ENCODE data around the gene INPP5A. TPM values are rescaled to one million over a fixed set of nuclear protein-coding genes. Genes with fewer than 3 reads are reported as not detected.

INPP5A gene
- total and polyA plus RNA-seq, 2 of the 13 experiments (the other 11 are each of a cell fraction or from before 2014, with no cell fraction given): 17.5 to 37.9 TPM

GRCh38 chr10:132707776-132708171 lies 170.2 kb downstream of the INPP5A start (continued):
- no peak for TF ChIP-seq MLXIP (CRISPR knock-in tag; IDR thresholded peaks at IDR 0.05; ENCODE audit: borderline replicate concordance)
- no peak for TF ChIP-seq ZNF670 (CRISPR knock-in tag; IDR thresholded peaks at IDR 0.05; ENCODE audit: borderline replicate concordance)
- no peak for TF ChIP-seq SIX1 (CRISPR knock-in tag; IDR thresholded peaks at IDR 0.05; ENCODE audit: borderline replicate concordance)
- TF ChIP-seq HOXA9 (CRISPR knock-in tag; IDR thresholded peaks at IDR 0.05; ENCODE audit: borderline replicate concordance): no peak
- no peak for TF ChIP-seq TCF12 (IDR thresholded peaks at IDR 0.05)
- TF ChIP-seq TCF12 (CRISPR knock-in tag; IDR thresholded peaks at IDR 0.05): no peak

GRCh38 chr10:132708441-132708840 lies 170.9 kb downstream of the INPP5A start:
- no TSS peak for BruUV-seq (replicated peaks)
- ChIA-PET CTCF (ENCODE audit: low intra/inter-chr PET ratio, low total read pairs) (no interaction called here), POLR2A (no interaction called here)
- no peak for FAIRE-seq
- no peak overlapping the region for H3K9ac ChIP-seq (ENCODE audit: insufficient read depth, low read depth, low read length)
- H3K27ac ChIP-seq (ENCODE audit: extremely low read length, insufficient read depth, low read length): no peak overlapping the region
- no peaks in the 10 kb centered on the region for H3K79me2 ChIP-seq (ENCODE audit: insufficient read depth, low read length)
- DNase-seq (ENCODE audit: low spot score): no peak
- no peak overlapping the region for H2AFZ ChIP-seq (ENCODE audit: low read length)
- ATAC-seq: no peak
- no peaks in the 10 kb centered on the region for H4K20me1 ChIP-seq (ENCODE audit: insufficient read depth, low read length)
- peaks cover 11% of the 10 kb centered on the region; the same call in 1 of the 2 replicates for H3K9me3 ChIP-seq (ENCODE audit: low read length)
- intact Hi-C loops (cut with micrococcal nuclease; ENCODE audit: unreplicated experiment): no loop called here
- in situ Hi-C loops (cut with HindIII; ENCODE audit: extremely low pct_ligation_motif_present, low pct_unique_long_range_greater_than_20kb): no loop called here
- H3K4me1 ChIP-seq (ENCODE audit: insufficient read depth, low read length): no peaks in the 10 kb centered on the region
- no peaks in the 10 kb centered on the region for H3K27me3 ChIP-seq (ENCODE audit: control insufficient read depth in 1 of 2, insufficient read depth in 2 of 2, low read length in 2 of 2)
- H3K4me3 ChIP-seq (replicated peaks in 1 of 3; ENCODE audit: insufficient read depth in 1 of 3, low read depth in 2 of 3, low read length in 3 of 3): no peak overlapping the region
- H3K36me3 ChIP-seq (replicated peaks in 1 of 2; ENCODE audit: control insufficient read depth in 1 of 2, insufficient read depth in 2 of 2, low read length in 2 of 2): peaks cover 0 to 6% of the 10 kb centered on the region in 2 experiments; a peak in 2 of 5 replicates
- H3K4me2 ChIP-seq (ENCODE audit: low read depth, low read length): no peak overlapping the region
- 98% methylated on average over 9 of the region's 15 CpGs for WGBS (ENCODE audit: low lambda C conversion rate)
- TF ChIP-seq EP300 (IDR thresholded peaks at IDR 0.05; ENCODE audit: low read depth in 2 of 2, low read length in 2 of 2) (no peak), EP300 (CRISPR knock-in tag; IDR thresholded peaks at IDR 0.05; ENCODE audit: borderline replicate concordance) (no peak), JDP2 (CRISPR knock-in tag; IDR thresholded peaks at IDR 0.05; ENCODE audit: borderline replicate concordance) (no peak), ZNF350 (CRISPR knock-in tag; IDR thresholded peaks at IDR 0.05; ENCODE audit: borderline replicate concordance, low read depth) (no peak), ZNF652 (CRISPR knock-in tag; IDR thresholded peaks at IDR 0.05; ENCODE audit: borderline replicate concordance, low read depth) (no peak), SMC3 (IDR thresholded peaks at IDR 0.05; ENCODE audit: low read length) (no peak), TEAD2 (CRISPR knock-in tag; IDR thresholded peaks at IDR 0.05) (no peak), MLXIP (CRISPR knock-in tag; IDR thresholded peaks at IDR 0.05; ENCODE audit: borderline replicate concordance) (no peak), ZNF737 (CRISPR knock-in tag; IDR thresholded peaks at IDR 0.05; ENCODE audit: borderline replicate concordance) (no peak), TSC22D2 (CRISPR knock-in tag; IDR thresholded peaks at IDR 0.05; ENCODE audit: borderline replicate concordance) (no peak), NFYC (CRISPR knock-in tag; IDR thresholded peaks at IDR 0.05) (no peak), ZMAT3 (CRISPR knock-in tag; conservative IDR thresholded peaks at IDR 0.05) (no peak), ZNF7 (CRISPR knock-in tag; IDR thresholded peaks at IDR 0.05) (no peak), SP2 (CRISPR knock-in tag; IDR thresholded peaks at IDR 0.05) (no peak)

All from HepG2 (cell line).